ENCODE results near the gene SENP2. TPM values are rescaled to one million over a fixed set of nuclear protein-coding genes. Genes with fewer than 3 reads are reported as not detected.

Gene SENP2
- total and polyA plus RNA-seq, 2 experiments from 2014 or later = 29.2 to 80.3 TPM

DNA sequence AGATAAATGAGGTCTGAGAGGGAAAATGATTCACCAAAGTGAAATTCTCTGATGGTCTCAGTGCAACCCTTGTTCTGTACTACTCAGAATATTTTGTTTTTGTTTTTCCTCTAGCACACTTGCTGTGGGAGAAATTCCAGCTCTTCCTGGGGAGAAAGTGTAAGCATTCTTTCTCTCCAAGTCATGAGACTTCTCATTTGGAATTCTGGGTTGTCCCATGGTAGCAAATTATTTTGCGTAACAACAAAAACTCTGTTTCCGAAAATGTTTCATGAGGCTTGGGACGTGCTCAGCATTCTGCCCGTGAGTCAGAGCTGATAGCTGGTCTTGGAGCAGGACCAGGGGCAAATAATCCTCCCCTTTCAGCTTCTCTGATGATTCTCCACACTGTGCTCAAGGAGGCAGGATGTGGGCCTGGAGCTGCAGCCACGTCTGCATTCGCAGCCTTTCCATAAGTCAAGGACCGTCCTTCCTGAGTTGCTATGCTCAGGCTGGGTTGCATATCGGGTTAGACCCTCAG, 70.3 kb downstream of the SENP2 start:
- H3K4me2 ChIP-seq = no peak overlapping the region
- H3K79me2 ChIP-seq (replicated peaks; ENCODE audit: insufficient read depth) = no peaks in the 10 kb centered on the region
- peaks cover 7% of the 10 kb centered on the region; the same call in 1 of the 2 replicates for H3K4me1 ChIP-seq (ENCODE audit: insufficient read depth)
- TF ChIP-seq JUNB (IDR thresholded peaks at IDR 0.05; ENCODE audit: unreplicated experiment) (no peak), EZH2 (IDR thresholded peaks at IDR 0.05; ENCODE audit: low read depth, unreplicated experiment) (no peak), POLR2AphosphoS5 (IDR thresholded peaks at IDR 0.05; ENCODE audit: low read depth) (no peak), CREB1 (CRISPR knock-in tag; IDR thresholded peaks at IDR 0.05; ENCODE audit: low read depth) (no peak), ZNF114 (CRISPR knock-in tag; IDR thresholded peaks at IDR 0.05) (no peak)
- TF ChIP-seq, protein P1, sequence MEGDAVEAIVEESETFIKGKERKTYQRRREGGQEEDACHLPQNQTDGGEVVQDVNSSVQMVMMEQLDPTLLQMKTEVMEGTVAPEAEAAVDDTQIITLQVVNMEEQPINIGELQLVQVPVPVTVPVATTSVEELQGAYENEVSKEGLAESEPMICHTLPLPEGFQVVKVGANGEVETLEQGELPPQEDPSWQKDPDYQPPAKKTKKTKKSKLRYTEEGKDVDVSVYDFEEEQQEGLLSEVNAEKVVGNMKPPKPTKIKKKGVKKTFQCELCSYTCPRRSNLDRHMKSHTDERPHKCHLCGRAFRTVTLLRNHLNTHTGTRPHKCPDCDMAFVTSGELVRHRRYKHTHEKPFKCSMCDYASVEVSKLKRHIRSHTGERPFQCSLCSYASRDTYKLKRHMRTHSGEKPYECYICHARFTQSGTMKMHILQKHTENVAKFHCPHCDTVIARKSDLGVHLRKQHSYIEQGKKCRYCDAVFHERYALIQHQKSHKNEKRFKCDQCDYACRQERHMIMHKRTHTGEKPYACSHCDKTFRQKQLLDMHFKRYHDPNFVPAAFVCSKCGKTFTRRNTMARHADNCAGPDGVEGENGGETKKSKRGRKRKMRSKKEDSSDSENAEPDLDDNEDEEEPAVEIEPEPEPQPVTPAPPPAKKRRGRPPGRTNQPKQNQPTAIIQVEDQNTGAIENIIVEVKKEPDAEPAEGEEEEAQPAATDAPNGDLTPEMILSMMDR (conservative IDR thresholded peaks at IDR 0.05; ENCODE audit: low read depth in 2 of 2) = no peak
- TF ChIP-seq, protein P2, sequence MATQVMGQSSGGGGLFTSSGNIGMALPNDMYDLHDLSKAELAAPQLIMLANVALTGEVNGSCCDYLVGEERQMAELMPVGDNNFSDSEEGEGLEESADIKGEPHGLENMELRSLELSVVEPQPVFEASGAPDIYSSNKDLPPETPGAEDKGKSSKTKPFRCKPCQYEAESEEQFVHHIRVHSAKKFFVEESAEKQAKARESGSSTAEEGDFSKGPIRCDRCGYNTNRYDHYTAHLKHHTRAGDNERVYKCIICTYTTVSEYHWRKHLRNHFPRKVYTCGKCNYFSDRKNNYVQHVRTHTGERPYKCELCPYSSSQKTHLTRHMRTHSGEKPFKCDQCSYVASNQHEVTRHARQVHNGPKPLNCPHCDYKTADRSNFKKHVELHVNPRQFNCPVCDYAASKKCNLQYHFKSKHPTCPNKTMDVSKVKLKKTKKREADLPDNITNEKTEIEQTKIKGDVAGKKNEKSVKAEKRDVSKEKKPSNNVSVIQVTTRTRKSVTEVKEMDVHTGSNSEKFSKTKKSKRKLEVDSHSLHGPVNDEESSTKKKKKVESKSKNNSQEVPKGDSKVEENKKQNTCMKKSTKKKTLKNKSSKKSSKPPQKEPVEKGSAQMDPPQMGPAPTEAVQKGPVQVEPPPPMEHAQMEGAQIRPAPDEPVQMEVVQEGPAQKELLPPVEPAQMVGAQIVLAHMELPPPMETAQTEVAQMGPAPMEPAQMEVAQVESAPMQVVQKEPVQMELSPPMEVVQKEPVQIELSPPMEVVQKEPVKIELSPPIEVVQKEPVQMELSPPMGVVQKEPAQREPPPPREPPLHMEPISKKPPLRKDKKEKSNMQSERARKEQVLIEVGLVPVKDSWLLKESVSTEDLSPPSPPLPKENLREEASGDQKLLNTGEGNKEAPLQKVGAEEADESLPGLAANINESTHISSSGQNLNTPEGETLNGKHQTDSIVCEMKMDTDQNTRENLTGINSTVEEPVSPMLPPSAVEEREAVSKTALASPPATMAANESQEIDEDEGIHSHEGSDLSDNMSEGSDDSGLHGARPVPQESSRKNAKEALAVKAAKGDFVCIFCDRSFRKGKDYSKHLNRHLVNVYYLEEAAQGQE (IDR thresholded peaks at IDR 0.05; ENCODE audit: unreplicated experiment) = no peak
- TF ChIP-seq, protein P3, sequence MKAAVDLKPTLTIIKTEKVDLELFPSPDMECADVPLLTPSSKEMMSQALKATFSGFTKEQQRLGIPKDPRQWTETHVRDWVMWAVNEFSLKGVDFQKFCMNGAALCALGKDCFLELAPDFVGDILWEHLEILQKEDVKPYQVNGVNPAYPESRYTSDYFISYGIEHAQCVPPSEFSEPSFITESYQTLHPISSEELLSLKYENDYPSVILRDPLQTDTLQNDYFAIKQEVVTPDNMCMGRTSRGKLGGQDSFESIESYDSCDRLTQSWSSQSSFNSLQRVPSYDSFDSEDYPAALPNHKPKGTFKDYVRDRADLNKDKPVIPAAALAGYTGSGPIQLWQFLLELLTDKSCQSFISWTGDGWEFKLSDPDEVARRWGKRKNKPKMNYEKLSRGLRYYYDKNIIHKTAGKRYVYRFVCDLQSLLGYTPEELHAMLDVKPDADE (IDR thresholded peaks at IDR 0.05) = no peak
- H3K36me3 ChIP-seq (ENCODE audit: insufficient read depth) = peaks cover 12% of the 10 kb centered on the region; the same call in 1 of the 2 replicates
- H3K27ac ChIP-seq (ENCODE audit: low read depth) = 0 out of 2 replicates have a peak overlapping the region, but pooled peaks have one; percentile 6
- H3K36me3 Mint-ChIP-seq (ENCODE audit: low read depth) = peaks cover 66% of the 10 kb centered on the region
- H3K27ac Mint-ChIP-seq = no peak overlapping the region
- ATAC-seq (no peak), DNase-seq (ENCODE audit: low spot score) (no peak)
- no peak overlapping the region for H3K4me3 ChIP-seq
- peaks cover 9% of the 10 kb centered on the region for H3F3A ChIP-seq (replicated peaks; ENCODE audit: low read depth)
- H3K27me3 Mint-ChIP-seq (ENCODE audit: insufficient read depth, low read depth, poor library complexity) = peaks cover 28% of the 10 kb centered on the region
- H3K4me3 Mint-ChIP-seq = no peak overlapping the region
- H4K20me1 ChIP-seq (replicated peaks; ENCODE audit: insufficient read depth) = no peaks in the 10 kb centered on the region; the same call in none of the 2 replicates
- no peak overlapping the region for H2AFZ ChIP-seq
- H3K9me3 Mint-ChIP-seq = no peaks in the 10 kb centered on the region
- peaks cover 5% of the 10 kb centered on the region for H3K4me1 Mint-ChIP-seq
- H3K9me2 ChIP-seq (ENCODE audit: insufficient read depth) = no peaks in the 10 kb centered on the region
- H3K27me3 ChIP-seq (ENCODE audit: insufficient read depth) = no peaks in the 10 kb centered on the region

DNA sequence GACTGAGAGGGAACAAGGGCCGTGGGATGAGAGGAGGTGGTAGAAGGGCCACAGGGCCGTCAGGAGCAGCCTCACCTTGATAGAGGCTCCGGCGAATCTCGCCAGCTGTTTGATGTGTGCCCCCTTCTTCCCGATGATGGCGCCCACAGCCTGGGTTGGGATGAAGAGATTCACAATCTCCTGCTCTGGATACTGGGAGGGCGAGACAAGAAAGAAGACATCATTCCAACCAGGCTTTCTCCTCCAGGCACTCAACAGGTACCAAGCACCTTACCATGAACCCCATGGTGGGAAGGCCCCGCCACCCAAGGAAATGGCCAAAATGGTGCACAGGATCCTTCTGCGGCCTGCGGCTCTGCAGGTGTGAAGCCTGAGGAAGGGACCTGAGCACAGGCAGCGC, 71.1 kb downstream of the SENP2 start:
- Histone ChIP-seq H3K79me2 (replicated peaks; ENCODE audit: insufficient read depth) (no peaks in the 10 kb centered on the region), H3K4me2 (no peak overlapping the region), H3K4me3 (no peak overlapping the region), H4K20me1 (replicated peaks; ENCODE audit: insufficient read depth) (no peaks in the 10 kb centered on the region; the same call in none of the 2 replicates), H3F3A (replicated peaks; ENCODE audit: low read depth) (peaks cover 9% of the 10 kb centered on the region), H3K27me3 (ENCODE audit: insufficient read depth) (no peaks in the 10 kb centered on the region), H3K27ac (ENCODE audit: low read depth) (no peak overlapping the region), H2AFZ (no peak overlapping the region), H3K4me1 (ENCODE audit: insufficient read depth) (peaks cover 7% of the 10 kb centered on the region; the same call in 1 of the 2 replicates), H3K9me2 (ENCODE audit: insufficient read depth) (no peaks in the 10 kb centered on the region), H3K36me3 (ENCODE audit: insufficient read depth) (peaks cover 8% of the 10 kb centered on the region; the same call in 1 of the 2 replicates)
- no peak overlapping the region for H3K4me3 Mint-ChIP-seq
- 0 out of 3 replicates have a peak, but pooled peaks cover 3% of the 10 kb centered on the region for H3K9me3 Mint-ChIP-seq
- H3K4me1 Mint-ChIP-seq = peaks cover 11% of the 10 kb centered on the region
- peaks cover 32% of the 10 kb centered on the region for H3K27me3 Mint-ChIP-seq (ENCODE audit: insufficient read depth, low read depth, poor library complexity)
- 0 out of 2 replicates have a peak overlapping the region, but pooled peaks have one; percentile 68 for H3K27ac Mint-ChIP-seq
- H3K36me3 Mint-ChIP-seq (ENCODE audit: low read depth) = peaks cover 59% of the 10 kb centered on the region
- ATAC-seq (no peak), DNase-seq (ENCODE audit: low spot score) (no peak)
- TF ChIP-seq POLR2AphosphoS5 (IDR thresholded peaks at IDR 0.05; ENCODE audit: low read depth) = no peak
- TF ChIP-seq JUNB (IDR thresholded peaks at IDR 0.05; ENCODE audit: unreplicated experiment) = no peak

Data from GM23338 (cell line).